ENCODE data around the gene BUD31. TPM values are rescaled to one million over a fixed set of nuclear protein-coding genes. Genes with fewer than 3 reads are reported as not detected.

Gene BUD31
- total RNA-seq, 6 experiments from 2014 or later, result 134 to 147 (median 146) TPM

GRCh38 chr7:99404235-99404976 lies 4.4 kb upstream of the BUD31 start:
- peak; percentile 23 for DNase-seq
- TF ChIP-seq CTCF (IDR thresholded peaks at IDR 0.05), result no peak
- no peak overlapping the region for H3K27ac Mint-ChIP-seq
- H3K27me3 Mint-ChIP-seq (ENCODE audit: insufficient read depth), result peaks cover 5% of the 10 kb centered on the region; the same call in 1 of the 2 replicates
- no peak overlapping the region; the same call in 1 of the 2 replicates for H3K4me3 Mint-ChIP-seq
- peaks cover 34% of the 10 kb centered on the region for H3K36me3 Mint-ChIP-seq (ENCODE audit: low read depth)
- peaks cover 28% of the 10 kb centered on the region for H3K4me1 Mint-ChIP-seq (ENCODE audit: low read depth)
- no peaks in the 10 kb centered on the region for H3K9me3 Mint-ChIP-seq

- Mint-ChIP-seq H3K4me3 (no peak overlapping the region), H3K4me1 (ENCODE audit: low read depth) (peaks cover 31% of the 10 kb centered on the region), H3K27me3 (ENCODE audit: insufficient read depth) (peaks cover 5% of the 10 kb centered on the region; the same call in 1 of the 2 replicates), H3K36me3 (ENCODE audit: low read depth) (peaks cover 38% of the 10 kb centered on the region), H3K27ac (no peak overlapping the region), H3K9me3 (no peaks in the 10 kb centered on the region)
- DNase-seq, result no peak
- no peak for TF ChIP-seq CTCF (IDR thresholded peaks at IDR 0.05)
Measured at GRCh38 chr7:99404977-99405320, 3.8 kb upstream of the BUD31 start.

DNA sequence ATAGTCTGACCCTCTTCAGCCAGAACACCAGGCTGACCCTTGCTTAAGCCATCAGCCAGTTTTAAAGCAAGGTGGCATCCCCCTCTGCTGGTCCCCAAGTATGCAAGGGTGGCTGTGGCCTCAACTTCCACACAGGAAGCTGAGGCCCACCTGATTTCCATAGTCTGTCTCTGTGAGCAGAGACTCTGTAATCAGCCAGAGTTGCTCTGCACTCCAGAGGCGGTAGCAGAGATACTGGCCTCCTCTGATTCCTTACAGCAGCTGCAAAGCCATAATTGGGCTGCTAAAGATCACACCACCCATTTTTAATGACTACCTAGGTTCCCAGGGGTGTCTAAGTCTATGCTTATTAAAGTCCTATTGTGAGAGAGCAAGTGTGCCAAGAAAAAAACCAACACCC lies 2.2 kb upstream of the BUD31 start:
- Mint-ChIP-seq H3K27ac (peak overlapping the region; percentile 98), H3K4me1 (ENCODE audit: low read depth) (peaks cover 41% of the 10 kb centered on the region), H3K36me3 (ENCODE audit: low read depth) (peaks cover 43% of the 10 kb centered on the region), H3K4me3 (peak overlapping the region; percentile 98), H3K27me3 (ENCODE audit: insufficient read depth) (peaks cover 5% of the 10 kb centered on the region; the same call in 1 of the 2 replicates), H3K9me3 (no peaks in the 10 kb centered on the region)
- no peak for DNase-seq
- no peak for TF ChIP-seq CTCF (IDR thresholded peaks at IDR 0.05)

- H3K4me3 Mint-ChIP-seq, result peak overlapping the region; percentile 98
- H3K27me3 Mint-ChIP-seq (ENCODE audit: insufficient read depth), result peaks cover 5% of the 10 kb centered on the region; the same call in 1 of the 2 replicates
- peaks cover 41% of the 10 kb centered on the region for H3K4me1 Mint-ChIP-seq (ENCODE audit: low read depth)
- peaks cover 48% of the 10 kb centered on the region for H3K36me3 Mint-ChIP-seq (ENCODE audit: low read depth)
- no peak for TF ChIP-seq CTCF (IDR thresholded peaks at IDR 0.05)
- peak overlapping the region; percentile 98 for H3K27ac Mint-ChIP-seq
- peak; percentile 70 for DNase-seq
- no peaks in the 10 kb centered on the region for H3K9me3 Mint-ChIP-seq
Measured at GRCh38 chr7:99407872-99408378, 844 bp upstream of the BUD31 start.

GRCh38 chr7:99409192-99409572 lies 413 bp downstream of the BUD31 start:
- H3K36me3 Mint-ChIP-seq (ENCODE audit: low read depth), result peaks cover 46% of the 10 kb centered on the region
- no peak for DNase-seq
- H3K4me3 Mint-ChIP-seq, result peak overlapping the region; percentile 98
- no peak for TF ChIP-seq CTCF (IDR thresholded peaks at IDR 0.05)
- peaks cover 38% of the 10 kb centered on the region for H3K4me1 Mint-ChIP-seq (ENCODE audit: low read depth)
- H3K27ac Mint-ChIP-seq, result peak overlapping the region; percentile 98
- H3K9me3 Mint-ChIP-seq, result no peaks in the 10 kb centered on the region
- H3K27me3 Mint-ChIP-seq (ENCODE audit: insufficient read depth), result no peaks in the 10 kb centered on the region
